BE2C (cell line): ENCODE data around the gene DYRK1B.

Experiments
- DNase-seq: peaks from one replicate; pipeline ENCODE4 v3.0.0-alpha.2; 2020
- H3K27me3 ChIP-seq: fragments of 250-450 bp; sonication (Bioruptor Pico); 2 replicates; pipeline ENCODE4 v1.5.1; 2020; ENCODE audit warnings: mild to moderate bottlenecking
- H3K36me3 ChIP-seq: fragments of 250-450 bp; sonication (Bioruptor Pico); 2 replicates; pipeline ENCODE4 v1.5.1; 2020; ENCODE audit warnings: mild to moderate bottlenecking
- H3K4me1 ChIP-seq: fragments of 250-450 bp; sonication (Bioruptor Pico); 2 replicates; pipeline ENCODE4 v1.5.1; 2020
- H3K4me3 ChIP-seq: 2 replicates; pipeline ENCODE4 v1.5.1; 2011; ENCODE audit warnings: low read depth, low read length
- H3K9me3 ChIP-seq: fragments of 250-450 bp; sonication (Bioruptor Pico); 2 replicates; pipeline ENCODE4 v1.5.1; 2020
- CTCF ChIP-seq: IDR thresholded peaks from 2 replicates; pipeline ENCODE4 v1.5.1; 2012; ENCODE audit warnings: mild to moderate bottlenecking, low read depth, low read length

The DYRK1B gene

GRCh38 chr19:39867133-39867532, 33.2 kb upstream of the DYRK1B start:
- Histone ChIP-seq H3K9me3 (no peaks in the 10 kb centered on the region), H3K27me3 (no peaks in the 10 kb centered on the region), H3K4me1 (no peaks in the 10 kb centered on the region), H3K4me3 (no peak overlapping the region), H3K36me3 (no peaks in the 10 kb centered on the region)
- DNase-seq: no peak
- no peak for TF ChIP-seq CTCF

GRCh38 chr19:39865953-39866352, 32.0 kb upstream of the DYRK1B start:
- no peak for TF ChIP-seq CTCF
- Histone ChIP-seq H3K9me3 (no peaks in the 10 kb centered on the region), H3K36me3 (no peaks in the 10 kb centered on the region), H3K4me1 (no peaks in the 10 kb centered on the region), H3K27me3 (no peaks in the 10 kb centered on the region), H3K4me3 (no peak overlapping the region)
- no peak for DNase-seq

- DNase-seq: no peak
- TF ChIP-seq CTCF: no peak
- Histone ChIP-seq H3K4me1 (no peaks in the 10 kb centered on the region), H3K9me3 (no peaks in the 10 kb centered on the region), H3K27me3 (no peaks in the 10 kb centered on the region), H3K36me3 (no peaks in the 10 kb centered on the region), H3K4me3 (no peak overlapping the region)
Observed at GRCh38 chr19:39865186-39865585, 31.2 kb upstream of the DYRK1B start.

- no peaks in the 10 kb centered on the region for H3K9me3 ChIP-seq
- H3K36me3 ChIP-seq: no peaks in the 10 kb centered on the region
- no peak overlapping the region for H3K4me3 ChIP-seq
- no peak for DNase-seq
- no peaks in the 10 kb centered on the region; the same call in 1 of the 2 replicates for H3K27me3 ChIP-seq
- TF ChIP-seq CTCF: no peak
- H3K4me1 ChIP-seq: no peaks in the 10 kb centered on the region
Observed at GRCh38 chr19:39864118-39864517, 30.2 kb upstream of the DYRK1B start.

- Histone ChIP-seq H3K36me3 (no peaks in the 10 kb centered on the region), H3K27me3 (peaks cover 5% of the 10 kb centered on the region), H3K9me3 (no peaks in the 10 kb centered on the region; the same call in 1 of the 2 replicates), H3K4me1 (no peaks in the 10 kb centered on the region), H3K4me3 (peak overlapping the region; percentile 43)
- TF ChIP-seq CTCF: no peak
- peak; percentile 87 for DNase-seq
Observed at GRCh38 chr19:39858541-39858940, 24.6 kb upstream of the DYRK1B start.

- DNase-seq: no peak
- Histone ChIP-seq H3K4me1 (no peaks in the 10 kb centered on the region), H3K9me3 (no peaks in the 10 kb centered on the region; the same call in 1 of the 2 replicates), H3K36me3 (no peaks in the 10 kb centered on the region), H3K27me3 (peaks cover 5% of the 10 kb centered on the region; the same call in 1 of the 2 replicates), H3K4me3 (no peak overlapping the region)
- no peak for TF ChIP-seq CTCF
Observed at GRCh38 chr19:39852882-39853281, 18.9 kb upstream of the DYRK1B start.
